HepG2 (cell line): Measurements from ENCODE around the gene GDF11. TPM values are rescaled to one million over a fixed set of nuclear protein-coding genes. Genes with fewer than 3 reads are reported as not detected.

ENCODE experiments used
- ATAC-seq: fragments of 200-7000 bp; cut with Tn5 transposase; 3 replicates; pipeline ENCODE4 v1.9.1; 2020; ENCODE audit warnings: mild to moderate bottlenecking, moderate library complexity
- BruUV-seq: library from RNA; stranded (reverse); fragments of 400-500 nt; replicated peaks from 2 replicates; lab custom pipeline; 2021; lab: Mats Ljungman, UMichigan
- CTCF ChIA-PET: fragments of 300-600 bp; formaldehyde crosslinking; extraction: SDS; loops from one replicate; lab custom pipeline; 2021; ENCODE audit warnings: low total read pairs, inconsistent platforms, low intra/inter-chr PET ratio; lab: Yijun Ruan, JAX
- POLR2A ChIA-PET: fragments of 350-600 bp; sonication (Branson Sonifier 250); formaldehyde crosslinking; loops from one replicate; lab custom pipeline; 2020; ENCODE audit warnings: antibody characterized with exemption, inconsistent platforms; lab: Yijun Ruan, JAX
- DNase-seq: peaks from one replicate; pipeline ENCODE4 v3.0.0-alpha.2; 2015; ENCODE audit warnings: low spot score
- FAIRE-seq: peaks from 3 replicates; lab custom pipeline; 2011; peaks lifted over from hg19 to GRCh38; lab: Jason Lieb, UNC
- H2AFZ ChIP-seq: one replicate; pipeline ENCODE4 v1.6.1; 2011; ENCODE audit warnings: low read length, inconsistent platforms
- H3K27ac ChIP-seq: fragments of 300-600 bp; 3 replicates; pipeline ENCODE4 v1.8.0; 2011; ENCODE audit warnings: mixed run types, mild to moderate bottlenecking, mixed read lengths, low read length, inconsistent platforms; ENCODE audit not compliant: insufficient read depth; ENCODE audit errors: extremely low read length
- H3K27me3 ChIP-seq, 2 experiments: fragments of 200-600 bp in 1 of 2; 2 replicates in 1 of 2; 3 replicates in 1 of 2; pipeline versions ENCODE4 v1.6.0 to v1.8.0; 2011; ENCODE audit warnings: low read length in 2 of 2, mild to moderate bottlenecking in 2 of 2, moderate library complexity in 2 of 2, inconsistent platforms in 1 of 2; ENCODE audit not compliant: insufficient read depth in 2 of 2, control insufficient read depth in 1 of 2
- H3K36me3 ChIP-seq, 2 experiments: fragments of 200-600 bp in 1 of 2; replicated peaks in 1 of 2; 2 replicates in 1 of 2; 3 replicates in 1 of 2; pipeline versions ENCODE4 v1.5.1 to v1.8.0; 2011; ENCODE audit warnings: low read length in 2 of 2, inconsistent platforms in 1 of 2; ENCODE audit not compliant: insufficient read depth in 2 of 2, control insufficient read depth in 1 of 2
- H3K4me1 ChIP-seq: 2 replicates; pipeline ENCODE4 v1.5.1; 2012; ENCODE audit warnings: low read length, inconsistent platforms; ENCODE audit not compliant: insufficient read depth
- H3K4me2 ChIP-seq: 2 replicates; pipeline ENCODE4 v1.6.0; 2011; ENCODE audit warnings: low read depth, low read length, inconsistent platforms
- H3K4me3 ChIP-seq, 3 experiments: fragments of 200-600 bp in 1 of 3; sonication (generic), shearing (Covaris generic) in 1 of 3; replicated peaks in 1 of 3; 2 replicates each; pipeline ENCODE4 v1.5.1; 2011 to 2016; ENCODE audit warnings: low read length in 3 of 3, inconsistent platforms in 2 of 3, low read depth in 2 of 3, mild to moderate bottlenecking in 2 of 3, control low read depth in 1 of 3, mixed read lengths in 1 of 3; ENCODE audit not compliant: insufficient read depth in 1 of 3
- H3K79me2 ChIP-seq: one replicate; pipeline ENCODE4 v1.6.1; 2011; ENCODE audit warnings: low read length, inconsistent platforms; ENCODE audit not compliant: insufficient read depth
- H3K9ac ChIP-seq: 2 replicates; pipeline ENCODE4 v1.6.0; 2011; ENCODE audit warnings: mild to moderate bottlenecking, low read depth, low read length, inconsistent platforms; ENCODE audit not compliant: insufficient read depth
- H3K9me3 ChIP-seq: 2 replicates; pipeline ENCODE4 v1.5.1; 2012; ENCODE audit warnings: mild to moderate bottlenecking, low read length
- H4K20me1 ChIP-seq: 2 replicates; pipeline ENCODE4 v1.6.0; 2011; ENCODE audit warnings: inconsistent platforms, mild to moderate bottlenecking, low read length, moderate library complexity; ENCODE audit not compliant: insufficient read depth
- DDIT3 ChIP-seq: sonication (generic); formaldehyde crosslinking; IDR thresholded peaks from 2 replicates; pipeline ENCODE4 v1.4.0; 2020; ENCODE audit warnings: mild to moderate bottlenecking, missing genetic modification reagents
- ETS1 ChIP-seq: sonication (generic); formaldehyde crosslinking; IDR thresholded peaks from 2 replicates; pipeline ENCODE4 v1.4.0; 2020; ENCODE audit warnings: missing genetic modification reagents
- NONO ChIP-seq, 2 experiments: fragments of 450-650 bp in 1 of 2; sonication (generic) in 1 of 2; formaldehyde crosslinking in 1 of 2; IDR thresholded peaks in 1 of 2; conservative IDR thresholded peaks in 1 of 2; 2 replicates each; pipeline versions ENCODE4 v1.6.1 to v1.8.0; 2017 to 2022; ENCODE audit warnings: mild to moderate bottlenecking in 1 of 2, missing genetic modification reagents in 1 of 2, moderate library complexity in 1 of 2
- PAX8 ChIP-seq: sonication (generic); formaldehyde crosslinking; IDR thresholded peaks from 2 replicates; pipeline ENCODE4 v1.8.0; 2022; ENCODE audit warnings: mild to moderate bottlenecking, missing genetic modification reagents, borderline replicate concordance
- RBAK ChIP-seq: sonication (generic); formaldehyde crosslinking; IDR thresholded peaks from 2 replicates; pipeline ENCODE4 v1.5.1; 2020; ENCODE audit warnings: mild to moderate bottlenecking, missing genetic modification reagents
- RFX3 ChIP-seq: IDR thresholded peaks from 2 replicates; pipeline ENCODE4 v1.6.1; 2016; ENCODE audit warnings: missing biosample characterization, missing genetic modification reagents
- RFXANK ChIP-seq: IDR thresholded peaks from 2 replicates; pipeline ENCODE4 v1.6.1; 2016
- UBTF ChIP-seq: sonication (generic); formaldehyde crosslinking; IDR thresholded peaks from 2 replicates; pipeline ENCODE4 v1.4.0; 2020; ENCODE audit warnings: mild to moderate bottlenecking, missing genetic modification reagents
- ZFY ChIP-seq: sonication (generic); formaldehyde crosslinking; IDR thresholded peaks from 2 replicates; pipeline ENCODE4 v1.4.0; 2020; ENCODE audit warnings: missing genetic modification reagents
- ZNF235 ChIP-seq: sonication (generic); formaldehyde crosslinking; IDR thresholded peaks from 2 replicates; pipeline ENCODE4 v1.8.1; 2023; ENCODE audit warnings: mild to moderate bottlenecking, missing genetic modification reagents, borderline replicate concordance
- ZNF263 ChIP-seq: sonication (generic); formaldehyde crosslinking; IDR thresholded peaks from 2 replicates; pipeline ENCODE4 v1.4.0; 2020; ENCODE audit warnings: missing genetic modification reagents
- ZNF883 ChIP-seq: sonication (generic); formaldehyde crosslinking; IDR thresholded peaks from 2 replicates; pipeline ENCODE4 v1.5.1; 2020; ENCODE audit warnings: mild to moderate bottlenecking, missing genetic modification reagents; ENCODE audit errors: not compliant biosample characterization
- WGBS: methylation state at CpG from one replicate; pipeline ENCODE4 v1.1.6; 2017; ENCODE audit warnings: low lambda C conversion rate; 5-methylcytosine and 5-hydroxymethylcytosine counted together
- in situ Hi-C: cut with HindIII; loops from 2 replicates; pipeline ENCODE4 v1.10.0; 2017; ENCODE audit warnings: low pct_unique_long_range_greater_than_20kb; ENCODE audit not compliant: extremely low pct_ligation_motif_present
- intact Hi-C: fragments of 100-400 bp; cut with micrococcal nuclease; formaldehyde crosslinking; loops from one replicate; pipeline ENCODE4 v1.10.0; 2022; ENCODE audit not compliant: unreplicated experiment
- polyA plus RNA-seq, 8 experiments: library from polyadenylated mRNA; depleted of rRNA in 3 of 8; stranded (reverse) in 7 of 8; unstranded in 1 of 8; fragments of >200 nt; fragmentation: Illumina TruSeq in 4 of 8; extraction: Trizol in 4 of 8; gene quantifications; 2 replicates each; pipeline versions ENCODE4 v1.2.1 to v1.2.3, GENCODE V29; 2011 to 2016; ENCODE audit warnings: low read depth in 4 of 8, missing spikeins in 1 of 8, mixed read lengths in 1 of 8; ENCODE audit not compliant: insufficient read depth in 1 of 8
- total RNA-seq, 5 experiments: library from RNA; depleted of rRNA; stranded (reverse); fragments of >200 nt; fragmentation: Illumina TruSeq; extraction: Trizol; gene quantifications; 2 replicates each; pipeline ENCODE4 v1.2.3, GENCODE V29; 2016; ENCODE audit warnings: low read depth in 1 of 5
- TF ChIP-seq, protein P1 (sequence below): sonication (generic); formaldehyde crosslinking; IDR thresholded peaks from 2 replicates; pipeline ENCODE4 v1.4.0; 2020; ENCODE audit warnings: missing genetic modification reagents, mild to moderate bottlenecking, borderline replicate concordance
- TF ChIP-seq, protein P2 (sequence below): sonication (generic); formaldehyde crosslinking; IDR thresholded peaks from 2 replicates; pipeline ENCODE4 v1.5.1; 2020; ENCODE audit warnings: mild to moderate bottlenecking, missing genetic modification reagents, moderate library complexity

The GDF11 gene
- total and polyA plus RNA-seq, 2 of the 13 experiments (the other 11 are each of a cell fraction or from before 2014, with no cell fraction given): 0.63 to 1.5 TPM

GRCh38 chr12:55702861-55703260 lies 40.1 kb upstream of the GDF11 start:
- peak overlapping the region; percentile 48 for H3K4me2 ChIP-seq
- intact Hi-C loops (no loop called here), in situ Hi-C loops (no loop called here)
- no peak overlapping the region for H3K9ac ChIP-seq
- FAIRE-seq: no peak
- WGBS: 3% methylated on average over 7 of the region's 8 CpGs
- H3K27me3 ChIP-seq: peaks cover 8 to 35% of the 10 kb centered on the region in 2 experiments; a peak in 4 of 5 replicates
- H2AFZ ChIP-seq: no peak overlapping the region
- BruUV-seq: no TSS peak
- no peaks in the 10 kb centered on the region for H4K20me1 ChIP-seq
- ChIA-PET POLR2A (interaction anchor here (1.2 kb wide), 1 partner anchor 21 kb away, joined by 3 read pairs; a partner anchor contains a TSS), CTCF (no interaction called here)
- H3K79me2 ChIP-seq: no peaks in the 10 kb centered on the region
- ATAC-seq: peak; percentile 64
- H3K27ac ChIP-seq: no peak overlapping the region
- H3K9me3 ChIP-seq: no peaks in the 10 kb centered on the region
- DNase-seq: no peak
- peak overlapping the region in 1 of 3 experiments; percentile 17; a peak in 1 of 6 replicates for H3K4me3 ChIP-seq
- no peaks in the 10 kb centered on the region for H3K36me3 ChIP-seq
- H3K4me1 ChIP-seq: peaks cover 85% of the 10 kb centered on the region
- TF ChIP-seq ZNF235 (no peak), PAX8 (no peak), ZNF263 (peak; percentile 81), RFX3 (no peak), UBTF (CRISPR knock-in tag) (0 out of 2 replicates have a peak, but pooled peaks have one; percentile 22), ZFY (CRISPR knock-in tag) (no peak), ETS1 (CRISPR knock-in tag) (no peak), ZNF883 (CRISPR knock-in tag) (no peak), DDIT3 (CRISPR knock-in tag) (no peak), RFXANK (CRISPR knock-in tag) (no peak), RBAK (CRISPR knock-in tag) (peak; percentile 81), NONO (IDR thresholded peaks at IDR 0.05) (no peak), NONO (CRISPR knock-in tag; conservative IDR thresholded peaks at IDR 0.05) (0 out of 2 replicates have a peak, but pooled peaks have one; percentile 35)
- TF ChIP-seq, protein P1, sequence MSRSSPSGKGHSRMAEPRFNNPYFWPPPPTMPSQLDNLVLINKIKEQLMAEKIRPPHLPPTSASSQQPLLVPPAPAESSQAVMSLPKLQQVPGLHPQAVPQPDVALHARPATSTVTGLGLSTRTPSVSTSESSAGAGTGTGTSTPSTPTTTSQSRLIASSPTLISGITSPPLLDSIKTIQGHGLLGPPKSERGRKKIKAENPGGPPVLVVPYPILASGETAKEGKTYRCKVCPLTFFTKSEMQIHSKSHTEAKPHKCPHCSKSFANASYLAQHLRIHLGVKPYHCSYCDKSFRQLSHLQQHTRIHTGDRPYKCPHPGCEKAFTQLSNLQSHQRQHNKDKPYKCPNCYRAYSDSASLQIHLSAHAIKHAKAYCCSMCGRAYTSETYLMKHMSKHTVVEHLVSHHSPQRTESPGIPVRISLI (CRISPR knock-in tag): no peak
- TF ChIP-seq, protein P2, sequence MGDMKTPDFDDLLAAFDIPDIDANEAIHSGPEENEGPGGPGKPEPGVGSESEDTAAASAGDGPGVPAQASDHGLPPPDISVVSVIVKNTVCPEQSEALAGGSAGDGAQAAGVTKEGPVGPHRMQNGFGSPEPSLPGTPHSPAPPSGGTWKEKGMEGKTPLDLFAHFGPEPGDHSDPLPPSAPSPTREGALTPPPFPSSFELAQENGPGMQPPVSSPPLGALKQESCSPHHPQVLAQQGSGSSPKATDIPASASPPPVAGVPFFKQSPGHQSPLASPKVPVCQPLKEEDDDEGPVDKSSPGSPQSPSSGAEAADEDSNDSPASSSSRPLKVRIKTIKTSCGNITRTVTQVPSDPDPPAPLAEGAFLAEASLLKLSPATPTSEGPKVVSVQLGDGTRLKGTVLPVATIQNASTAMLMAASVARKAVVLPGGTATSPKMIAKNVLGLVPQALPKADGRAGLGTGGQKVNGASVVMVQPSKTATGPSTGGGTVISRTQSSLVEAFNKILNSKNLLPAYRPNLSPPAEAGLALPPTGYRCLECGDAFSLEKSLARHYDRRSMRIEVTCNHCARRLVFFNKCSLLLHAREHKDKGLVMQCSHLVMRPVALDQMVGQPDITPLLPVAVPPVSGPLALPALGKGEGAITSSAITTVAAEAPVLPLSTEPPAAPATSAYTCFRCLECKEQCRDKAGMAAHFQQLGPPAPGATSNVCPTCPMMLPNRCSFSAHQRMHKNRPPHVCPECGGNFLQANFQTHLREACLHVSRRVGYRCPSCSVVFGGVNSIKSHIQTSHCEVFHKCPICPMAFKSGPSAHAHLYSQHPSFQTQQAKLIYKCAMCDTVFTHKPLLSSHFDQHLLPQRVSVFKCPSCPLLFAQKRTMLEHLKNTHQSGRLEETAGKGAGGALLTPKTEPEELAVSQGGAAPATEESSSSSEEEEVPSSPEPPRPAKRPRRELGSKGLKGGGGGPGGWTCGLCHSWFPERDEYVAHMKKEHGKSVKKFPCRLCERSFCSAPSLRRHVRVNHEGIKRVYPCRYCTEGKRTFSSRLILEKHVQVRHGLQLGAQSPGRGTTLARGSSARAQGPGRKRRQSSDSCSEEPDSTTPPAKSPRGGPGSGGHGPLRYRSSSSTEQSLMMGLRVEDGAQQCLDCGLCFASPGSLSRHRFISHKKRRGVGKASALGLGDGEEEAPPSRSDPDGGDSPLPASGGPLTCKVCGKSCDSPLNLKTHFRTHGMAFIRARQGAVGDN (CRISPR knock-in tag): peak; percentile 35; the same call in 1 of the 2 replicates
